Effector memory CD4-positive, alpha-beta T cell (primary cell): ENCODE results near the gene FLNB.

Experiments used
- DNase-seq, 3 donors: peaks; one replicate each; pipeline ENCODE4 v3.0.0-alpha.2; 2020
- H3K27ac ChIP-seq: 2 replicates; pipeline ENCODE4 v1.7.0; 2013; ENCODE audit warnings: mild to moderate bottlenecking, low read length, moderate library complexity; ENCODE audit not compliant: insufficient read depth, poor library complexity, severe bottlenecking
- H3K27me3 ChIP-seq: replicated peaks from 2 replicates; pipeline ENCODE4 v1.7.0; 2013; ENCODE audit warnings: mild to moderate bottlenecking, low read length; ENCODE audit not compliant: insufficient read depth, control insufficient read depth, poor library complexity, severe bottlenecking
- H3K36me3 ChIP-seq: 2 replicates; pipeline ENCODE4 v1.7.0; 2013; ENCODE audit warnings: mild to moderate bottlenecking, low read length, moderate library complexity; ENCODE audit not compliant: control insufficient read depth, insufficient read depth
- H3K4me1 ChIP-seq: 2 replicates; pipeline ENCODE4 v1.7.0; 2013; ENCODE audit warnings: low read length, mild to moderate bottlenecking; ENCODE audit not compliant: control insufficient read depth, insufficient read depth, poor library complexity, severe bottlenecking
- H3K4me3 ChIP-seq: 2 replicates; pipeline ENCODE4 v1.7.0; 2013; ENCODE audit warnings: low read length, low read depth, mild to moderate bottlenecking; ENCODE audit not compliant: insufficient read depth, poor library complexity, severe bottlenecking
- H3K9me3 ChIP-seq: 2 replicates; pipeline ENCODE4 v1.7.0; 2013; ENCODE audit warnings: mild to moderate bottlenecking, low read length, moderate library complexity; ENCODE audit not compliant: control insufficient read depth

FLNB gene

DNA sequence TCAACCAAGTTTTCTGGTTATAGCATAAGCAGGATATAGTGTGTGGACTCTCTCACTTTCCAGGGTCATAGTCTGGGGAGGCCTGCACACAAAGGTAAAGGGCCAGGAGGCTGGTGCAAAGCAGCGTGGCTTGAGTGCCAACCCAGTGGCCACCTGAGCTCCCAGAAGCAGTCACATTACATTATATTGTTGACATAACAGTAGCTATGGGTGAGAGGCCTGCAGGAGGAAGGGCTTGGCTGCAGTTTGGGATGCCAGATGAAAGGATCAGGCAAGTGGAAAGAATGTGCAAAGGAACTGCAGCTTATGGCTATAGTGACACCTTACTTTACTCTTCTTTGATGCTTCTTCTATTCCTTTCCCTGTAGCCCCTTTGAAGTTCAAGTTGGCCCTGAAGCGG lies 96.5 kb downstream of the FLNB start:
- no peak overlapping the region for H3K27ac ChIP-seq
- no peaks in the 10 kb centered on the region for H3K9me3 ChIP-seq
- H3K36me3 ChIP-seq, result peaks cover 19% of the 10 kb centered on the region
- no peaks in the 10 kb centered on the region for H3K27me3 ChIP-seq
- H3K4me3 ChIP-seq, result no peak overlapping the region
- DNase-seq, result no peak
- H3K4me1 ChIP-seq, result no peaks in the 10 kb centered on the region

GRCh38 chr3:58105196-58105595 lies 97.0 kb downstream of the FLNB start:
- no peaks in the 10 kb centered on the region for H3K27me3 ChIP-seq
- H3K36me3 ChIP-seq, result peaks cover 19% of the 10 kb centered on the region
- H3K4me3 ChIP-seq, result no peak overlapping the region
- no peak overlapping the region for H3K27ac ChIP-seq
- DNase-seq, result no peak
- no peaks in the 10 kb centered on the region for H3K4me1 ChIP-seq
- H3K9me3 ChIP-seq, result no peaks in the 10 kb centered on the region

- Histone ChIP-seq H3K4me1 (no peaks in the 10 kb centered on the region), H3K36me3 (peaks cover 19% of the 10 kb centered on the region), H3K4me3 (no peak overlapping the region), H3K9me3 (no peaks in the 10 kb centered on the region), H3K27ac (no peak overlapping the region), H3K27me3 (no peaks in the 10 kb centered on the region)
- no peak for DNase-seq
Observed at GRCh38 chr3:58106061-58106460, 97.8 kb downstream of the FLNB start.

- no peaks in the 10 kb centered on the region for H3K9me3 ChIP-seq
- DNase-seq, result no peak
- H3K27ac ChIP-seq, result no peak overlapping the region
- no peaks in the 10 kb centered on the region for H3K4me1 ChIP-seq
- no peaks in the 10 kb centered on the region for H3K27me3 ChIP-seq
- peaks cover 19% of the 10 kb centered on the region for H3K36me3 ChIP-seq
- H3K4me3 ChIP-seq, result no peak overlapping the region
Observed at GRCh38 chr3:58106640-58107039, 98.4 kb downstream of the FLNB start.

GRCh38 chr3:58107597-58107996 lies 99.4 kb downstream of the FLNB start:
- Histone ChIP-seq H3K36me3 (peaks cover 22% of the 10 kb centered on the region), H3K4me1 (no peaks in the 10 kb centered on the region), H3K9me3 (no peaks in the 10 kb centered on the region), H3K27me3 (no peaks in the 10 kb centered on the region), H3K27ac (no peak overlapping the region), H3K4me3 (no peak overlapping the region)
- no peak for DNase-seq

- Histone ChIP-seq H3K4me1 (no peaks in the 10 kb centered on the region), H3K27ac (no peak overlapping the region), H3K27me3 (no peaks in the 10 kb centered on the region), H3K4me3 (no peak overlapping the region), H3K36me3 (peaks cover 22% of the 10 kb centered on the region), H3K9me3 (no peaks in the 10 kb centered on the region)
- DNase-seq, result no peak
Observed at GRCh38 chr3:58109752-58110151, 101.5 kb downstream of the FLNB start.

DNA sequence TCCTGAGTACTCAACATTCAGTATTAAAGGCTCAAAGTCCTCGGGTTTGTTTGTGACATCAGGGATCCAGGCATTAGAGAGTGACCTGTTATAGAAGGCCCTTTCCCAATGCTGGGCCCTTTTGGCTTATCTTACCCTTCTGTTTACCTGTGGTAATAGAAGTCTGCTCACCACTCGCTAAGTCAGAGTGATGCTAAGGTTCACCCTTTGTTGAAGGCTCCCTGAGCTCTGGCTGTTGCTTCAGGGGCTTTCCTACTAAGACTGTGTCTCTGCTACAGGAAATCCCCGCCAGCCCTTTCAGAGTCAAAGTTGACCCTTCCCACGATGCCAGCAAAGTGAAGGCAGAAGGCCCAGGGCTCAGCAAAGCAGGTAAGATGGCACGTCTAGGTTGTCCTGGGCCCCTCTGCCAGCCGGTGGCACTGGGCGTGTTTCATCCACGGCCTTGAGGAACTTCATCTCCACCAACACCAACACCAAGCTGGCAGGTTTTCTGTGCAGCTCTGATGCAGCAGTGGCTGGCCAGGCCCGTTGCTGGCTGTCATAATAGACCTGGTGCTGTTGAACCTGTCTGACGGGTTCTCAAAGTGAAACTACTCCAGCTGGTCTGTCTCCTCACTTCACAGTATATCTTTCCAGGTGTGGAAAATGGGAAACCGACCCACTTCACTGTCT lies 103.4 kb downstream of the FLNB start:
- H3K9me3 ChIP-seq, result no peaks in the 10 kb centered on the region
- no peak overlapping the region for H3K4me3 ChIP-seq
- H3K27me3 ChIP-seq, result no peaks in the 10 kb centered on the region
- peaks cover 14% of the 10 kb centered on the region for H3K36me3 ChIP-seq
- H3K27ac ChIP-seq, result no peak overlapping the region
- peaks cover 17% of the 10 kb centered on the region for H3K4me1 ChIP-seq
- no peak for DNase-seq

DNA sequence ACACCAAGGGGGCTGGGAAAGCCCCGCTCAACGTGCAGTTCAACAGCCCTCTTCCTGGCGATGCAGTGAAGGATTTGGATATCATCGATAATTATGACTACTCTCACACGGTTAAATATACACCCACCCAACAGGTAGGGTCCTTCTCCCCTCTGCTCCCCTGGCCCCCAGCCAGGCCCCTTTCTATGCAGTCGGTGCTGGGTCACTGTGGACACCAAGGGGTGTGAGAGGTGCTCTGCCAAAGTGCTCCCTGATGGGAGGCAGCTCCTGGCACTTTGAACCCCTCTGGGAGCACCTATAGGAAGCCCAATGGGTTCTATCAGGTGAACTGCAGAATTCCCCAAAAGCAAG lies 103.9 kb downstream of the FLNB start:
- H3K36me3 ChIP-seq, result peaks cover 14% of the 10 kb centered on the region
- H3K4me3 ChIP-seq, result no peak overlapping the region
- no peaks in the 10 kb centered on the region for H3K27me3 ChIP-seq

GRCh38 chr3:58115175-58115574 lies 107.0 kb downstream of the FLNB start:
- H3K9me3 ChIP-seq, result no peaks in the 10 kb centered on the region
- no peaks in the 10 kb centered on the region for H3K27me3 ChIP-seq
- peaks cover 14% of the 10 kb centered on the region for H3K36me3 ChIP-seq
- no peak overlapping the region for H3K27ac ChIP-seq
- H3K4me1 ChIP-seq, result peaks cover 17% of the 10 kb centered on the region
- no peak for DNase-seq
- no peak overlapping the region for H3K4me3 ChIP-seq

More for the DNA sequence above, 103.9 kb downstream of the FLNB start:
- peaks cover 17% of the 10 kb centered on the region for H3K4me1 ChIP-seq
- DNase-seq, result no peak
- no peak overlapping the region for H3K27ac ChIP-seq
- H3K9me3 ChIP-seq, result no peaks in the 10 kb centered on the region

DNA sequence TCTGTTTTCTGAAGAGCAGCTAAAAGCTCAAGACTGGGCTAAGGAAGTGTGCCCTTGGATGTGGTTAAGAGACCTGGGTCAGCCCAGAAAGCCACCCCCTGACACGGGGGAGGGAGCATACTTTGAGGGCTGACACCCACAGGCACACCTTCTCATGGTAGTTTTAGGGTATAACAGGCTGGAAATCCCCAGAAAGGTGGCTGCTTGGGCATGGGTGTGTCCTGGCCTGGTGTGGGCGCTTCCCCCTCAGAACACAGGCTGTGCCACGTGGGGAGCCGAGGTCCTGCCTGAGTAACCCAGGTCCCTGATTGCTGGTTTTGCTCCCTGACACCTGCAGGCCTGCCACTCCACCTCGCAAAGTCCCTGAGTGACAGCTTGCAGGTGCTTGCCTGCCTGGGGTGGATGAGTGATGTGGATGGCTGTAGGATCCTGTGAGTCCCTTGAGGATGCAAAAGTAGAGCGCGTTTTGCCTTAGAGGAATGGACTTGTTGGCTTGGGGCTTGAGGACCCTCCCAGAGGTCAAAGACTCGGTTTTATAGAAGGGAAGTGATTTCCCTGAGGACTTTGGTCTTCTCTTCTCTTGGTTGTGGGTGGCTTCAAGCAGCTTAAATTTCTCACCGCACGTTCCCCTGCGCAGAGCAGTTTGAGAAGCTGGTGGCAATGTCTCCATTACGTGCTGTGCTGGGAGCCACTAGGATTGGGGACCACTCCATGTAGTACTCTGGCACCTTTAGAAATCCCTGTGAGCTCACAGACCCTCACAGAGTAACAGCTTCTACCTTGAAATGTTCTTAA lies 108.1 kb downstream of the FLNB start:
- H3K4me1 ChIP-seq, result peaks cover 17% of the 10 kb centered on the region
- peak; percentile 32 to 49 (median 49) for DNase-seq
- H3K27me3 ChIP-seq, result no peaks in the 10 kb centered on the region
- H3K9me3 ChIP-seq, result no peaks in the 10 kb centered on the region
- peak overlapping the region; percentile 16 for H3K27ac ChIP-seq
- peaks cover 20% of the 10 kb centered on the region for H3K36me3 ChIP-seq
- no peak overlapping the region for H3K4me3 ChIP-seq
